Neutrophil (primary cell): ENCODE data around the gene DMPK.

Experiments used
- H3K27ac ChIP-seq: fragments of 200-600 bp; sonication (generic); 2 replicates; pipeline ENCODE4 v1.5.1; 2016; ENCODE audit warnings: mild to moderate bottlenecking, moderate library complexity
- H3K27me3 ChIP-seq: fragments of 200-600 bp; sonication (generic); 2 replicates; pipeline ENCODE4 v1.6.0; 2016; ENCODE audit warnings: mild to moderate bottlenecking
- H3K36me3 ChIP-seq: fragments of 200-600 bp; sonication (generic); 2 replicates; pipeline ENCODE4 v1.5.1; 2017
- H3K4me1 ChIP-seq, 2 experiments: fragments of 200-600 bp in 1 of 2; sonication (generic) in 1 of 2; 1 replicate in 1 of 2; 2 replicates in 1 of 2; pipeline versions ENCODE4 v1.5.1 to v1.6.1; 2013 to 2016; ENCODE audit warnings: low read depth in 1 of 2, low read length in 1 of 2, mild to moderate bottlenecking in 1 of 2, moderate library complexity in 1 of 2; ENCODE audit not compliant: control insufficient read depth in 1 of 2, insufficient read depth in 1 of 2
- H3K4me3 ChIP-seq, 2 experiments: fragments of 200-600 bp in 1 of 2; sonication (generic) in 1 of 2; 1 replicate in 1 of 2; 2 replicates in 1 of 2; pipeline ENCODE4 v1.5.1; 2013 to 2016; ENCODE audit warnings: low read depth in 1 of 2, low read length in 1 of 2, mild to moderate bottlenecking in 1 of 2, moderate library complexity in 1 of 2
- H3K9me3 ChIP-seq: fragments of 200-600 bp; sonication (generic); 2 replicates; pipeline ENCODE4 v1.5.1; 2016
- CTCF ChIP-seq: fragments of 200-600 bp; sonication (generic); IDR thresholded peaks from 2 replicates; pipeline ENCODE4 v1.5.1; 2016; ENCODE audit warnings: antibody characterized with exemption

DMPK gene

GRCh38 chr19:45789035-45789786 is 6.9 kb upstream of the DMPK start:
- Histone ChIP-seq H3K9me3 (no peaks in the 10 kb centered on the region), H3K36me3 (peaks cover 12% of the 10 kb centered on the region), H3K4me3 (no peak overlapping the region), H3K27me3 (peaks cover 89% of the 10 kb centered on the region), H3K27ac (no peak overlapping the region), H3K4me1 (peaks cover 21 to 33% of the 10 kb centered on the region in 2 experiments)
- TF ChIP-seq CTCF, result no peak

- Histone ChIP-seq H3K4me1 (peaks cover 14 to 16% of the 10 kb centered on the region in 2 experiments), H3K4me3 (no peak overlapping the region), H3K27ac (no peak overlapping the region), H3K27me3 (peaks cover 89% of the 10 kb centered on the region), H3K36me3 (peaks cover 12% of the 10 kb centered on the region), H3K9me3 (no peaks in the 10 kb centered on the region)
- no peak for TF ChIP-seq CTCF
These were observed 4.2 kb upstream of the DMPK start for GRCh38 chr19:45786533-45786894.

- Histone ChIP-seq H3K9me3 (no peaks in the 10 kb centered on the region), H3K27me3 (peaks cover 94% of the 10 kb centered on the region), H3K27ac (no peak overlapping the region), H3K4me1 (peaks cover 8 to 10% of the 10 kb centered on the region in 2 experiments), H3K4me3 (no peak overlapping the region), H3K36me3 (peaks cover 12% of the 10 kb centered on the region)
- TF ChIP-seq CTCF, result no peak
These were observed 3.7 kb upstream of the DMPK start for GRCh38 chr19:45785781-45786532.

- H3K36me3 ChIP-seq, result peaks cover 12% of the 10 kb centered on the region
- peaks cover 100% of the 10 kb centered on the region for H3K27me3 ChIP-seq
- no peak overlapping the region for H3K4me3 ChIP-seq
- peaks cover 0 to 1% of the 10 kb centered on the region in 2 experiments for H3K4me1 ChIP-seq
- H3K27ac ChIP-seq, result no peak overlapping the region
- TF ChIP-seq CTCF, result no peak
- no peaks in the 10 kb centered on the region for H3K9me3 ChIP-seq
These were observed 2.8 kb upstream of the DMPK start for GRCh38 chr19:45785097-45785496.

GRCh38 chr19:45784096-45784495 is 1.8 kb upstream of the DMPK start:
- no peaks in the 10 kb centered on the region for H3K9me3 ChIP-seq
- H3K36me3 ChIP-seq, result peaks cover 12% of the 10 kb centered on the region
- peaks cover 100% of the 10 kb centered on the region for H3K27me3 ChIP-seq
- TF ChIP-seq CTCF, result no peak
- peaks cover 3 to 8% of the 10 kb centered on the region in 2 experiments for H3K4me1 ChIP-seq
- H3K27ac ChIP-seq, result no peak overlapping the region
- no peak overlapping the region for H3K4me3 ChIP-seq
